CD14-positive monocyte (primary cell): Measurements from ENCODE around the gene ZNF662. TPM values are rescaled to one million over a fixed set of nuclear protein-coding genes. Genes with fewer than 3 reads are reported as not detected.

ENCODE experiments used
- DNase-seq, 3 donors: peaks; one replicate each; pipeline ENCODE4 v3.0.0-alpha.2; 2011 to 2022
- H2AFZ ChIP-seq: 2 replicates; pipeline ENCODE4 v1.6.0; 2012; ENCODE audit warnings: mild to moderate bottlenecking, low read depth, low read length, inconsistent platforms; ENCODE audit not compliant: insufficient read depth, poor library complexity, severe bottlenecking
- H3K27ac ChIP-seq, 2 donors: 1 replicate in 1 of 2; 2 replicates in 1 of 2; pipeline ENCODE4 v1.5.1; 2012 to 2013; ENCODE audit warnings: low read length in 2 of 2, control low read depth in 1 of 2, inconsistent platforms in 1 of 2, low read depth in 1 of 2, mild to moderate bottlenecking in 1 of 2
- H3K27me3 ChIP-seq, 2 donors: one replicate each; pipeline versions ENCODE4 v1.6.0 to v1.6.1; 2011 to 2013; ENCODE audit warnings: low read length in 2 of 2; ENCODE audit not compliant: control insufficient read depth in 2 of 2, insufficient read depth in 2 of 2
- H3K36me3 ChIP-seq, 2 donors: replicated peaks in 1 of 2; 1 replicate in 1 of 2; 2 replicates in 1 of 2; pipeline versions ENCODE4 v1.5.1 to v1.6.1; 2012 to 2013; ENCODE audit warnings: low read length in 2 of 2, control low read depth in 1 of 2, inconsistent platforms in 1 of 2, mild to moderate bottlenecking in 1 of 2; ENCODE audit not compliant: insufficient read depth in 2 of 2, control insufficient read depth in 1 of 2
- H3K4me1 ChIP-seq, 2 donors: 1 replicate in 1 of 2; 2 replicates in 1 of 2; pipeline versions ENCODE4 v1.5.1 to v1.6.1; 2012 to 2013; ENCODE audit warnings: low read length in 2 of 2, control low read depth in 1 of 2, inconsistent platforms in 1 of 2, mild to moderate bottlenecking in 1 of 2, moderate library complexity in 1 of 2; ENCODE audit not compliant: insufficient read depth in 2 of 2, control insufficient read depth in 1 of 2
- H3K4me2 ChIP-seq: replicated peaks from 2 replicates; pipeline ENCODE3; 2012; ENCODE audit warnings: low read length, moderate library complexity, mild to moderate bottlenecking; ENCODE audit not compliant: poor library complexity, severe bottlenecking; ENCODE audit errors: extremely low read depth
- H3K4me3 ChIP-seq, 3 experiments: fragments of 200-600 bp in 1 of 3; sonication (generic) in 1 of 3; replicated peaks in 1 of 3; 1 replicate in 2 of 3; 2 replicates in 1 of 3; pipeline ENCODE4 v1.5.1; 2011 to 2013; ENCODE audit warnings: low read length in 3 of 3, mild to moderate bottlenecking in 3 of 3, control low read depth in 2 of 3, low read depth in 2 of 3, inconsistent platforms in 1 of 3, moderate library complexity in 1 of 3
- H3K79me2 ChIP-seq: 2 replicates; pipeline ENCODE4 v1.6.0; 2012; ENCODE audit warnings: mild to moderate bottlenecking, control low read depth, inconsistent platforms, low read length, moderate library complexity; ENCODE audit not compliant: insufficient read depth
- H3K9ac ChIP-seq: 2 replicates; pipeline ENCODE4 v1.6.0; 2017; ENCODE audit warnings: low read length, mild to moderate bottlenecking; ENCODE audit not compliant: insufficient read depth, poor library complexity, severe bottlenecking
- H3K9me3 ChIP-seq, 2 donors: replicated peaks in 1 of 2; 1 replicate in 1 of 2; 2 replicates in 1 of 2; pipeline versions ENCODE4 v1.5.1 to v1.6.1; 2012 to 2013; ENCODE audit warnings: low read length in 2 of 2, control low read depth in 1 of 2; ENCODE audit not compliant: control insufficient read depth in 1 of 2, insufficient read depth in 1 of 2
- H4K20me1 ChIP-seq: 2 replicates; pipeline ENCODE4 v1.6.0; 2012; ENCODE audit warnings: mild to moderate bottlenecking, low read length, control low read depth, moderate library complexity; ENCODE audit not compliant: insufficient read depth
- H3K27ac Mint-ChIP-seq, 7 donors: one replicate each; pipeline ENCODE4 v1.8.0; 2020; ENCODE audit warnings: mild to moderate bottlenecking in 7 of 7, mixed read lengths in 7 of 7, moderate library complexity in 6 of 7, inconsistent platforms in 2 of 7
- H3K27me3 Mint-ChIP-seq, 3 donors: one replicate each; pipeline ENCODE4 v1.8.0; 2021 to 2022; ENCODE audit warnings: low read depth in 3 of 3, mild to moderate bottlenecking in 3 of 3, mixed read lengths in 3 of 3, moderate library complexity in 3 of 3, inconsistent platforms in 1 of 3
- H3K36me3 Mint-ChIP-seq, 2 donors: one replicate each; pipeline ENCODE4 v1.8.0; 2020; ENCODE audit warnings: mixed read lengths in 2 of 2, inconsistent platforms in 1 of 2, mild to moderate bottlenecking in 1 of 2
- H3K4me1 Mint-ChIP-seq: one replicate; pipeline ENCODE4 v1.8.0; 2020; ENCODE audit warnings: mild to moderate bottlenecking, mixed read lengths
- H3K4me3 Mint-ChIP-seq, 2 donors: one replicate each; pipeline ENCODE4 v1.8.0; 2020; ENCODE audit warnings: mild to moderate bottlenecking in 2 of 2, mixed read lengths in 2 of 2, moderate library complexity in 1 of 2
- H3K9me3 Mint-ChIP-seq, 7 donors: one replicate each; pipeline ENCODE4 v1.8.0; 2020 to 2022; ENCODE audit warnings: mixed read lengths in 7 of 7, mild to moderate bottlenecking in 6 of 7, moderate library complexity in 6 of 7, inconsistent platforms in 2 of 7
- WGBS: methylation state at CpG from one replicate; pipeline ENCODE4 v1.1.5; 2013; ENCODE audit warnings: missing lambda C conversion rate; ENCODE audit not compliant: insufficient coverage; 5-methylcytosine and 5-hydroxymethylcytosine counted together
- intact Hi-C, 2 donors: fragments of 100-400 bp; cut with micrococcal nuclease; formaldehyde crosslinking; loops; one replicate each; pipeline versions ENCODE4 v1.15.0 to v1.15.1; 2023
- polyA plus RNA-seq, 3 donors: library from polyadenylated mRNA; depleted of rRNA in 1 of 3; unstranded in 2 of 3; stranded (reverse) in 1 of 3; fragments of 300-500 nt in 2 of 3; fragments of >200 nt in 1 of 3; fragmentation: Illumina TruSeq in 2 of 3; gene quantifications; 1 replicate in 2 of 3; 2 replicates in 1 of 3; pipeline ENCODE4 v1.2.3, GENCODE V29; 2012 to 2021
- TF ChIP-seq, protein P1 (sequence below): fragments of 200-600 bp; IDR thresholded peaks from one replicate; pipeline ENCODE4 v1.8.0; 2022; ENCODE audit warnings: antibody characterized with exemption, mild to moderate bottlenecking

The ZNF662 gene
- polyA plus RNA-seq, 3 donors, result 0.09 TPM; not detected in 2

DNA sequence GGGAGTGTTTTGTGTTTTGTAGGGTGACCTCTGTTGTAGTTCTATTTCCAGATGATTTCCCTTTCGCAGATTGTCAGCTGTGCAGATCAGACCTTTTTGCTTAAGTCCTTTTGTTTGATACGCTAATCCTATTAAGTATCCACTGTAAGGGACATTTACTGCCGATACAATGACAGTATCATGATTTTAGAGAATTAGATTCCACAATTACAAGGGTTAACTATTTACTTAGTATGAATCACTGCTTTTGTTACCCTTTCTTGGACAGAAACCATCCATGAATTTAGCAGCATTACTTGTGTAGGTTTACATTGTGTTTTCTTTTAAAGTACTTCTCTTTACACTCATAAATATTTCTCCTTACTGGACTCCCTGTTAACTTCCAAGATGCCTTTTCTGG, 31.4 kb downstream of the ZNF662 start:
- Histone ChIP-seq H3K4me2 (no peak overlapping the region), H3K4me3 (no peak overlapping the region), H3K4me1 (no peaks in the 10 kb centered on the region), H3K9me3 (peaks cover 0 to 8% of the 10 kb centered on the region in 2 donors), H3K9ac (no peak overlapping the region), H4K20me1 (no peaks in the 10 kb centered on the region), H2AFZ (no peak overlapping the region), H3K36me3 (no peaks in the 10 kb centered on the region), H3K27me3 (no peaks in the 10 kb centered on the region), H3K27ac (no peak overlapping the region), H3K79me2 (no peaks in the 10 kb centered on the region)
- no CpG with 5 or more reads among the region's 3 CpGs for WGBS
- Mint-ChIP-seq H3K9me3 (peaks cover 2 to 14% (median 8%) of the 10 kb centered on the region in 7 donors), H3K4me3 (no peak overlapping the region), H3K27me3 (peaks cover 0 to 6% (median 0%) of the 10 kb centered on the region in 3 donors), H3K27ac (no peak overlapping the region), H3K36me3 (no peaks in the 10 kb centered on the region), H3K4me1 (no peaks in the 10 kb centered on the region)
- TF ChIP-seq, protein P1, sequence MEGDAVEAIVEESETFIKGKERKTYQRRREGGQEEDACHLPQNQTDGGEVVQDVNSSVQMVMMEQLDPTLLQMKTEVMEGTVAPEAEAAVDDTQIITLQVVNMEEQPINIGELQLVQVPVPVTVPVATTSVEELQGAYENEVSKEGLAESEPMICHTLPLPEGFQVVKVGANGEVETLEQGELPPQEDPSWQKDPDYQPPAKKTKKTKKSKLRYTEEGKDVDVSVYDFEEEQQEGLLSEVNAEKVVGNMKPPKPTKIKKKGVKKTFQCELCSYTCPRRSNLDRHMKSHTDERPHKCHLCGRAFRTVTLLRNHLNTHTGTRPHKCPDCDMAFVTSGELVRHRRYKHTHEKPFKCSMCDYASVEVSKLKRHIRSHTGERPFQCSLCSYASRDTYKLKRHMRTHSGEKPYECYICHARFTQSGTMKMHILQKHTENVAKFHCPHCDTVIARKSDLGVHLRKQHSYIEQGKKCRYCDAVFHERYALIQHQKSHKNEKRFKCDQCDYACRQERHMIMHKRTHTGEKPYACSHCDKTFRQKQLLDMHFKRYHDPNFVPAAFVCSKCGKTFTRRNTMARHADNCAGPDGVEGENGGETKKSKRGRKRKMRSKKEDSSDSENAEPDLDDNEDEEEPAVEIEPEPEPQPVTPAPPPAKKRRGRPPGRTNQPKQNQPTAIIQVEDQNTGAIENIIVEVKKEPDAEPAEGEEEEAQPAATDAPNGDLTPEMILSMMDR, result no peak
- DNase-seq, result no peak
- intact Hi-C loops, result no loop called here

DNA sequence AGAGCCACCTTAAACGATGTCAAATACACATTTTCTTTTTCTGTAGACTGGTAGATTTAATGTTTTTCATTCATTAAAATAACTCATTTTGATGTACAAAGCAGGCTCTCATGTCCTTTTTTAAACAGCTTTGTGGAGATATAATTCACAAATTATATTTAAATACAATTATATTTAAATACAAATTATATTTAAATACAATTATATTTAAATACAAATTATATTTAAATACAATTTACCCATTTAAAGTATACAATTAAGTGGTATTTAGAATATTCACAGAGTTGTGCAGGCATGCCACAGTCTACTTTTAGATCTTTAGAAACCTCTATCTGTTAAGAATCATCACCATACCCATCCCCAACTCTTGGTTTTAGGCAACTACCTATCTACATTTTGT, 36.8 kb downstream of the ZNF662 start:
- H3K27ac ChIP-seq, result no peak overlapping the region
- H3K9me3 Mint-ChIP-seq, result peaks cover 0 to 2% (median 0%) of the 10 kb centered on the region in 7 donors
- no peak overlapping the region for H3K27ac Mint-ChIP-seq
- no peak overlapping the region for H3K4me3 Mint-ChIP-seq
- H3K27me3 ChIP-seq, result no peaks in the 10 kb centered on the region
- no peak for DNase-seq
- H3K79me2 ChIP-seq, result no peaks in the 10 kb centered on the region
- H3K4me1 Mint-ChIP-seq, result no peaks in the 10 kb centered on the region
- H3K9me3 ChIP-seq, result no peaks in the 10 kb centered on the region
- H3K9ac ChIP-seq, result no peak overlapping the region
- H3K36me3 Mint-ChIP-seq, result no peaks in the 10 kb centered on the region
- peaks cover 0 to 1% (median 0%) of the 10 kb centered on the region in 3 donors for H3K27me3 Mint-ChIP-seq
- no peaks in the 10 kb centered on the region for H3K36me3 ChIP-seq
- H3K4me2 ChIP-seq, result no peak overlapping the region
- no peaks in the 10 kb centered on the region for H4K20me1 ChIP-seq
- no peak overlapping the region for H3K4me3 ChIP-seq
- intact Hi-C loops, result no loop called here
- TF ChIP-seq, protein P1, result no peak
- H2AFZ ChIP-seq, result no peak overlapping the region
- H3K4me1 ChIP-seq, result no peaks in the 10 kb centered on the region
- no CpG with 5 or more reads among the region's 1 CpG for WGBS
